WTC11 (cell line): ENCODE results near the gene CMTR1. TPM values are rescaled to one million over a fixed set of nuclear protein-coding genes. Genes with fewer than 3 reads are reported as not detected.

ENCODE experiments used
- ATAC-seq: fragments of 200-7000 bp; cut with Tn5 transposase; 2 replicates; pipeline ENCODE4 v1.10.0; 2021; ENCODE audit warnings: mild to moderate bottlenecking, moderate library complexity
- CTCF ChIA-PET: fragments of 300-600 bp; sonication (Branson Sonifier 250); formaldehyde crosslinking; loops from one replicate; lab custom pipeline; 2021; ENCODE audit warnings: antibody characterized with exemption; lab: Charles Lee
- POLR2A ChIA-PET: fragments of 350-600 bp; sonication (Branson Sonifier 250); formaldehyde crosslinking; loops from one replicate; lab custom pipeline; 2021; ENCODE audit warnings: antibody characterized with exemption; lab: Charles Lee
- DNase-seq: peaks from one replicate; pipeline ENCODE4 v3.0.0; 2021; ENCODE audit warnings: low spot score
- H3K27ac Mint-ChIP-seq: 2 replicates; pipeline ENCODE4 v1.8.0; 2021; ENCODE audit warnings: mixed read lengths
- H3K27me3 Mint-ChIP-seq: 2 replicates; pipeline ENCODE4 v1.8.0; 2021; ENCODE audit warnings: low read depth, mild to moderate bottlenecking, moderate library complexity, mixed read lengths
- H3K36me3 Mint-ChIP-seq: 2 replicates; pipeline ENCODE4 v1.8.0; 2021; ENCODE audit warnings: mixed read lengths
- H3K4me1 Mint-ChIP-seq: 2 replicates; pipeline ENCODE4 v1.8.0; 2022; ENCODE audit warnings: mixed read lengths
- H3K4me3 Mint-ChIP-seq: 2 replicates; pipeline ENCODE4 v1.8.0; 2021; ENCODE audit warnings: mild to moderate bottlenecking, moderate library complexity, mixed read lengths
- H3K9me3 Mint-ChIP-seq: 2 replicates; pipeline ENCODE4 v1.8.0; 2021; ENCODE audit warnings: mixed read lengths
- CBFB ChIP-seq: sonication (generic); formaldehyde crosslinking; IDR thresholded peaks from 2 replicates; pipeline ENCODE4 v1.8.1; 2022; ENCODE audit warnings: mild to moderate bottlenecking, low read depth, missing genetic modification reagents
- CREM ChIP-seq: sonication (generic); formaldehyde crosslinking; IDR thresholded peaks from 2 replicates; pipeline ENCODE4 v1.8.1; 2022; ENCODE audit warnings: mild to moderate bottlenecking, missing genetic modification reagents, moderate library complexity
- EMX1 ChIP-seq: fragments of 250-450 bp; sonication (Bioruptor Pico); IDR thresholded peaks from 2 replicates; pipeline ENCODE4 v1.8.0; 2021; ENCODE audit warnings: mild to moderate bottlenecking
- FOXK1 ChIP-seq: sonication (generic); formaldehyde crosslinking; IDR thresholded peaks from 2 replicates; pipeline ENCODE4 v1.8.0; 2022; ENCODE audit warnings: mild to moderate bottlenecking, moderate library complexity, missing genetic modification reagents
- GABPB1 ChIP-seq: sonication (generic); formaldehyde crosslinking; IDR thresholded peaks from 2 replicates; pipeline ENCODE4 v1.8.1; 2023; ENCODE audit warnings: mild to moderate bottlenecking, missing genetic modification reagents
- HMGA2 ChIP-seq: fragments of 250-450 bp; sonication (Bioruptor Pico); IDR thresholded peaks from 2 replicates; pipeline ENCODE4 v1.4.0; 2021; ENCODE audit warnings: mild to moderate bottlenecking, moderate library complexity
- JUN ChIP-seq: sonication (generic); formaldehyde crosslinking; IDR thresholded peaks from 2 replicates; pipeline ENCODE4 v1.8.0; 2023; ENCODE audit warnings: mild to moderate bottlenecking, missing genetic modification reagents
- KAT7 ChIP-seq: sonication (generic); formaldehyde crosslinking; IDR thresholded peaks from 2 replicates; pipeline ENCODE4 v1.8.1; 2023; ENCODE audit warnings: missing genetic modification reagents, mild to moderate bottlenecking, borderline replicate concordance
- MXD4 ChIP-seq: fragments of 250-450 bp; sonication (Bioruptor Pico); IDR thresholded peaks from 2 replicates; pipeline ENCODE4 v1.8.0; 2021; ENCODE audit warnings: mild to moderate bottlenecking, moderate library complexity, borderline replicate concordance
- RORB ChIP-seq: fragments of 250-450 bp; sonication (Bioruptor Pico); IDR thresholded peaks from 2 replicates; pipeline ENCODE4 v1.9.0; 2021; ENCODE audit warnings: mild to moderate bottlenecking
- SMAD3 ChIP-seq: sonication (generic); formaldehyde crosslinking; IDR thresholded peaks from 2 replicates; pipeline ENCODE4 v1.8.0; 2022; ENCODE audit warnings: missing genetic modification reagents, mild to moderate bottlenecking, borderline replicate concordance
- TCF7 ChIP-seq: sonication (generic); formaldehyde crosslinking; IDR thresholded peaks from 2 replicates; pipeline ENCODE4 v1.8.0; 2022; ENCODE audit warnings: mild to moderate bottlenecking, low read depth, missing genetic modification reagents, moderate library complexity
- TEAD1 ChIP-seq: sonication (generic); formaldehyde crosslinking; IDR thresholded peaks from 2 replicates; pipeline ENCODE4 v1.8.0; 2022; ENCODE audit warnings: mild to moderate bottlenecking, missing genetic modification reagents
- ZNF138 ChIP-seq: sonication (generic); formaldehyde crosslinking; conservative IDR thresholded peaks from 2 replicates; pipeline ENCODE4 v1.8.1; 2022; ENCODE audit warnings: mild to moderate bottlenecking, moderate library complexity, missing genetic modification reagents
- ZNF396 ChIP-seq: fragments of 250-450 bp; sonication (Bioruptor Pico); IDR thresholded peaks from 2 replicates; pipeline ENCODE4 v1.8.0; 2021; ENCODE audit warnings: mild to moderate bottlenecking, moderate library complexity, borderline replicate concordance
- ZNF423 ChIP-seq: fragments of 250-450 bp; sonication (Bioruptor Pico); IDR thresholded peaks from 2 replicates; pipeline ENCODE4 v2.1.2; 2022; ENCODE audit warnings: mild to moderate bottlenecking, moderate library complexity
- ZNF671 ChIP-seq: fragments of 250-450 bp; sonication (Bioruptor Pico); IDR thresholded peaks from 2 replicates; pipeline ENCODE4 v1.8.0; 2021; ENCODE audit warnings: mild to moderate bottlenecking
- total RNA-seq: library from RNA; stranded (reverse); gene quantifications from 3 replicates; pipeline ENCODE4 v1.2.3, GENCODE V29; 2021
- TF ChIP-seq, protein P1 (sequence below): fragments of 250-450 bp; sonication (Bioruptor Pico); IDR thresholded peaks from 2 replicates; pipeline ENCODE4 v1.9.0; 2021; ENCODE audit warnings: mild to moderate bottlenecking
- TF ChIP-seq, protein P2 (sequence below): sonication (generic); formaldehyde crosslinking; IDR thresholded peaks from 2 replicates; pipeline ENCODE4 v1.8.1; 2022; ENCODE audit warnings: low read depth, missing genetic modification reagents, borderline replicate concordance
- TF ChIP-seq, protein P3 (sequence below): sonication (generic); formaldehyde crosslinking; IDR thresholded peaks from 2 replicates; pipeline ENCODE4 v1.8.0; 2022; ENCODE audit warnings: mild to moderate bottlenecking, missing genetic modification reagents
- TF ChIP-seq, protein P4 (sequence below): sonication (generic); formaldehyde crosslinking; IDR thresholded peaks from 2 replicates; pipeline ENCODE4 v1.8.1; 2023; ENCODE audit warnings: mild to moderate bottlenecking, missing genetic modification reagents, borderline replicate concordance
- TF ChIP-seq, protein P5 (sequence below): fragments of 250-450 bp; sonication (Bioruptor Pico); IDR thresholded peaks from 2 replicates; pipeline ENCODE4 v1.8.0; 2021; ENCODE audit warnings: mild to moderate bottlenecking
- TF ChIP-seq, protein P6 (sequence below): sonication (generic); formaldehyde crosslinking; IDR thresholded peaks from 2 replicates; pipeline ENCODE4 v1.8.1; 2023; ENCODE audit warnings: mild to moderate bottlenecking, missing genetic modification reagents, moderate library complexity
- TF ChIP-seq, protein P7 (sequence below): fragments of 250-450 bp; sonication (Bioruptor Pico); conservative IDR thresholded peaks from 2 replicates; pipeline ENCODE4 v1.9.0; 2021; ENCODE audit warnings: mild to moderate bottlenecking
- TF ChIP-seq, protein P8 (sequence below): sonication (generic); formaldehyde crosslinking; IDR thresholded peaks from 2 replicates; pipeline ENCODE4 v1.8.1; 2023; ENCODE audit warnings: mild to moderate bottlenecking, missing genetic modification reagents, moderate library complexity

CMTR1 gene
- total RNA-seq, 1 experiment from 2014 or later, result 38.6 TPM

DNA sequence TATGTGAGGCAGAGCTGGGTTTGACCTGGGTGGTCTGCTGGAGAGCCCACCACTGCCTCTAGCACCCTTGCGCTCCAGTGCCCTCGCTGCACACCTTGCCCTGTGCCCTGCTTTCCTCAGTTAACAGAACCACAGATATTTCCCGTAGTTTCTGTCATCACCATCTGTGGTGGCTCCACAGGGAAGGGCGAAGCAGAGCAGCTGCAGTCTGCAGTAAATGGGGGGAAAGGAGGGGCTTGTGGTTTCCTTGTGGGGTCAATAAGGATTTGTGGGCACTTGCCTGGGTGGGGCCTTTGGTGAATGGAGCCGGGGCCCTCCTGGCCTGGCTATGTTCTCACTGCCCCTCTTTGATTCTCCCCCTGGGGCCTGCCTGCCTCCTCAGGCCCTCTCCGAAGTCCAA is 87.9 kb downstream of the CMTR1 start (continued):
- TF ChIP-seq, protein P1, sequence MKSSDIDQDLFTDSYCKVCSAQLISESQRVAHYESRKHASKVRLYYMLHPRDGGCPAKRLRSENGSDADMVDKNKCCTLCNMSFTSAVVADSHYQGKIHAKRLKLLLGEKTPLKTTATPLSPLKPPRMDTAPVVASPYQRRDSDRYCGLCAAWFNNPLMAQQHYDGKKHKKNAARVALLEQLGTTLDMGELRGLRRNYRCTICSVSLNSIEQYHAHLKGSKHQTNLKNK (CRISPR knock-in tag), result no peak
- TF ChIP-seq ZNF423 (CRISPR knock-in tag), result no peak
- TF ChIP-seq, protein P2, sequence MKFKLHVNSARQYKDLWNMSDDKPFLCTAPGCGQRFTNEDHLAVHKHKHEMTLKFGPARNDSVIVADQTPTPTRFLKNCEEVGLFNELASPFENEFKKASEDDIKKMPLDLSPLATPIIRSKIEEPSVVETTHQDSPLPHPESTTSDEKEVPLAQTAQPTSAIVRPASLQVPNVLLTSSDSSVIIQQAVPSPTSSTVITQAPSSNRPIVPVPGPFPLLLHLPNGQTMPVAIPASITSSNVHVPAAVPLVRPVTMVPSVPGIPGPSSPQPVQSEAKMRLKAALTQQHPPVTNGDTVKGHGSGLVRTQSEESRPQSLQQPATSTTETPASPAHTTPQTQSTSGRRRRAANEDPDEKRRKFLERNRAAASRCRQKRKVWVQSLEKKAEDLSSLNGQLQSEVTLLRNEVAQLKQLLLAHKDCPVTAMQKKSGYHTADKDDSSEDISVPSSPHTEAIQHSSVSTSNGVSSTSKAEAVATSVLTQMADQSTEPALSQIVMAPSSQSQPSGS (CRISPR knock-in tag), result no peak
- TF ChIP-seq EMX1 (CRISPR knock-in tag), result no peak
- no peak for TF ChIP-seq TCF7 (CRISPR knock-in tag)
- no peak for TF ChIP-seq HMGA2 (CRISPR knock-in tag)

DNA sequence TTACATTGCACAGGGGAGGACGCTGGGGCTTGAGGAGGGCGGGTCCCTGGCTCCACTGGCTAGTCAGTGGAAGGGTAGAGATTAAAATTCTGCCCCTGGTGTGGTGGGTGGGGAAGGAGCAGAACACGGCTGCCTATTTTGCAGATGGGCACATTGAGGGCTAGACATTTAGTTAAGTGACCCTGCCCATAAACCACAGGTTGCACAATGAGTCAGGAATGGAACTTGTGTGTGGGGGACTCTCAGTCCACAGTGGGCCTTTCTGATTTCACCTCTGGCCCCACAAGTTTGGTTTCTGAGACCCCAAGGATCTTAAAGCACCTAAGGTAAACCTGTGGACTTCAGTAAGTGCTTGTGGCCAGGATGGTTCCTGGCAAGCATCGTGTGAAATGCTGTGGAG is 88.7 kb downstream of the CMTR1 start:
- H3K4me3 Mint-ChIP-seq, result no peak overlapping the region
- DNase-seq, result no peak
- POLR2A ChIA-PET, result no interaction called here
- CTCF ChIA-PET, result no interaction called here
- H3K27ac Mint-ChIP-seq, result no peak overlapping the region
- no peaks in the 10 kb centered on the region for H3K36me3 Mint-ChIP-seq
- ATAC-seq, result no peak
- 0 out of 2 replicates have a peak, but pooled peaks cover 6% of the 10 kb centered on the region for H3K9me3 Mint-ChIP-seq
- no peaks in the 10 kb centered on the region; the same call in 1 of the 2 replicates for H3K27me3 Mint-ChIP-seq
- peaks cover 15% of the 10 kb centered on the region for H3K4me1 Mint-ChIP-seq
- TF ChIP-seq ZNF138 (CRISPR knock-in tag) (no peak), MXD4 (no peak), KAT7 (no peak), JUN (CRISPR knock-in tag) (no peak), CREM (CRISPR knock-in tag) (no peak), GABPB1 (no peak), TEAD1 (CRISPR knock-in tag) (no peak), CBFB (no peak), RORB (CRISPR knock-in tag) (no peak), ZNF671 (CRISPR knock-in tag) (no peak), FOXK1 (CRISPR knock-in tag) (no peak), SMAD3 (CRISPR knock-in tag) (no peak), ZNF396 (no peak)
- TF ChIP-seq, protein P3, sequence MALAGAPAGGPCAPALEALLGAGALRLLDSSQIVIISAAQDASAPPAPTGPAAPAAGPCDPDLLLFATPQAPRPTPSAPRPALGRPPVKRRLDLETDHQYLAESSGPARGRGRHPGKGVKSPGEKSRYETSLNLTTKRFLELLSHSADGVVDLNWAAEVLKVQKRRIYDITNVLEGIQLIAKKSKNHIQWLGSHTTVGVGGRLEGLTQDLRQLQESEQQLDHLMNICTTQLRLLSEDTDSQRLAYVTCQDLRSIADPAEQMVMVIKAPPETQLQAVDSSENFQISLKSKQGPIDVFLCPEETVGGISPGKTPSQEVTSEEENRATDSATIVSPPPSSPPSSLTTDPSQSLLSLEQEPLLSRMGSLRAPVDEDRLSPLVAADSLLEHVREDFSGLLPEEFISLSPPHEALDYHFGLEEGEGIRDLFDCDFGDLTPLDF (CRISPR knock-in tag), result no peak
- TF ChIP-seq, protein P4, sequence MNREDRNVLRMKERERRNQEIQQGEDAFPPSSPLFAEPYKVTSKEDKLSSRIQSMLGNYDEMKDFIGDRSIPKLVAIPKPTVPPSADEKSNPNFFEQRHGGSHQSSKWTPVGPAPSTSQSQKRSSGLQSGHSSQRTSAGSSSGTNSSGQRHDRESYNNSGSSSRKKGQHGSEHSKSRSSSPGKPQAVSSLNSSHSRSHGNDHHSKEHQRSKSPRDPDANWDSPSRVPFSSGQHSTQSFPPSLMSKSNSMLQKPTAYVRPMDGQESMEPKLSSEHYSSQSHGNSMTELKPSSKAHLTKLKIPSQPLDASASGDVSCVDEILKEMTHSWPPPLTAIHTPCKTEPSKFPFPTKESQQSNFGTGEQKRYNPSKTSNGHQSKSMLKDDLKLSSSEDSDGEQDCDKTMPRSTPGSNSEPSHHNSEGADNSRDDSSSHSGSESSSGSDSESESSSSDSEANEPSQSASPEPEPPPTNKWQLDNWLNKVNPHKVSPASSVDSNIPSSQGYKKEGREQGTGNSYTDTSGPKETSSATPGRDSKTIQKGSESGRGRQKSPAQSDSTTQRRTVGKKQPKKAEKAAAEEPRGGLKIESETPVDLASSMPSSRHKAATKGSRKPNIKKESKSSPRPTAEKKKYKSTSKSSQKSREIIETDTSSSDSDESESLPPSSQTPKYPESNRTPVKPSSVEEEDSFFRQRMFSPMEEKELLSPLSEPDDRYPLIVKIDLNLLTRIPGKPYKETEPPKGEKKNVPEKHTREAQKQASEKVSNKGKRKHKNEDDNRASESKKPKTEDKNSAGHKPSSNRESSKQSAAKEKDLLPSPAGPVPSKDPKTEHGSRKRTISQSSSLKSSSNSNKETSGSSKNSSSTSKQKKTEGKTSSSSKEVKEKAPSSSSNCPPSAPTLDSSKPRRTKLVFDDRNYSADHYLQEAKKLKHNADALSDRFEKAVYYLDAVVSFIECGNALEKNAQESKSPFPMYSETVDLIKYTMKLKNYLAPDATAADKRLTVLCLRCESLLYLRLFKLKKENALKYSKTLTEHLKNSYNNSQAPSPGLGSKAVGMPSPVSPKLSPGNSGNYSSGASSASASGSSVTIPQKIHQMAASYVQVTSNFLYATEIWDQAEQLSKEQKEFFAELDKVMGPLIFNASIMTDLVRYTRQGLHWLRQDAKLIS (CRISPR knock-in tag), result no peak
- TF ChIP-seq, protein P5, sequence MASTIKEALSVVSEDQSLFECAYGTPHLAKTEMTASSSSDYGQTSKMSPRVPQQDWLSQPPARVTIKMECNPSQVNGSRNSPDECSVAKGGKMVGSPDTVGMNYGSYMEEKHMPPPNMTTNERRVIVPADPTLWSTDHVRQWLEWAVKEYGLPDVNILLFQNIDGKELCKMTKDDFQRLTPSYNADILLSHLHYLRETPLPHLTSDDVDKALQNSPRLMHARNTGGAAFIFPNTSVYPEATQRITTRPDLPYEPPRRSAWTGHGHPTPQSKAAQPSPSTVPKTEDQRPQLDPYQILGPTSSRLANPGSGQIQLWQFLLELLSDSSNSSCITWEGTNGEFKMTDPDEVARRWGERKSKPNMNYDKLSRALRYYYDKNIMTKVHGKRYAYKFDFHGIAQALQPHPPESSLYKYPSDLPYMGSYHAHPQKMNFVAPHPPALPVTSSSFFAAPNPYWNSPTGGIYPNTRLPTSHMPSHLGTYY (CRISPR knock-in tag), result no peak
- TF ChIP-seq, protein P6, sequence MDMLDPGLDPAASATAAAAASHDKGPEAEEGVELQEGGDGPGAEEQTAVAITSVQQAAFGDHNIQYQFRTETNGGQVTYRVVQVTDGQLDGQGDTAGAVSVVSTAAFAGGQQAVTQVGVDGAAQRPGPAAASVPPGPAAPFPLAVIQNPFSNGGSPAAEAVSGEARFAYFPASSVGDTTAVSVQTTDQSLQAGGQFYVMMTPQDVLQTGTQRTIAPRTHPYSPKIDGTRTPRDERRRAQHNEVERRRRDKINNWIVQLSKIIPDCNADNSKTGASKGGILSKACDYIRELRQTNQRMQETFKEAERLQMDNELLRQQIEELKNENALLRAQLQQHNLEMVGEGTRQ (CRISPR knock-in tag), result no peak
- TF ChIP-seq, protein P7, sequence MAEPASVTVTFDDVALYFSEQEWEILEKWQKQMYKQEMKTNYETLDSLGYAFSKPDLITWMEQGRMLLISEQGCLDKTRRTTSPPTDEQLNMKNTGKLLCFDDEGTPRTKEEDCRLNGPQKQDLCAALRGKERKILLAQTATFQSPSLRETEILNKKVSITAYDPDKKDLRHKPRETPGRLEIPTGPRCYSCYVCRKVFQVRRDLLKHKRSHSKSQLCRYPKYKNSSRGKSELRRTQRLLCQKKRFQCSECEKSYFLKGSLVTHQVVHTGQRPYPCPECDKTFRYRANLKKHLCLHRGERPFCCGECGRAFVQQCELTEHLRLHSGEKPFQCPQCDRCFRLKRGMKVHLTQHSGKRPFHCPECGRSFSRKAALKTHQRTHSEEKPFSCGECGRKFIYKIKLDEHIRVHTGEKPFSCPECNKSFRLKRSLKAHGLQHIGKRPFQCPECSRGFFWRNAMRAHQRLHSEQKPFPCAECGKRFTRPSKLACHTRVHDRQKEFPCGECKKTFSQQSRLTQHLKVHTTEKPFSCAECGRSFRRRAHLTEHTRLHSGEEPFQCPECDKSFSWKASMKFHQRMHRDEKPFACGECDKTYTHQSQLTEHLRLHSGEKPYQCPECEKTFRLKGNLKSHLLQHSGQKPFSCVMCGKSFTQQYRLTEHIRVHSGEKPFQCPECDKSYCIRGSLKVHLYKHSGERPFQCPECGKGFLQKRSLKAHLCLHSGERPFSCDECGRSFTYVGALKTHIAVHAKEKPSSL (CRISPR knock-in tag), result no peak
- TF ChIP-seq, protein P8, sequence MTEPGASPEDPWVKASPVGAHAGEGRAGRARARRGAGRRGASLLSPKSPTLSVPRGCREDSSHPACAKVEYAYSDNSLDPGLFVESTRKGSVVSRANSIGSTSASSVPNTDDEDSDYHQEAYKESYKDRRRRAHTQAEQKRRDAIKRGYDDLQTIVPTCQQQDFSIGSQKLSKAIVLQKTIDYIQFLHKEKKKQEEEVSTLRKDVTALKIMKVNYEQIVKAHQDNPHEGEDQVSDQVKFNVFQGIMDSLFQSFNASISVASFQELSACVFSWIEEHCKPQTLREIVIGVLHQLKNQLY (CRISPR knock-in tag), result no peak
